B cell (primary cell): ENCODE data around the gene DNAH11. TPM values are rescaled to one million over a fixed set of nuclear protein-coding genes. Genes with fewer than 3 reads are reported as not detected.

Experiments
- ATAC-seq: fragments of 200-7000 bp; cut with Tn5 transposase; one replicate; pipeline ENCODE4 v1.10.0; 2021; ENCODE audit warnings: low read depth, mild to moderate bottlenecking, moderate number of reproducible peaks, moderate library complexity
- CTCF ChIA-PET: fragments of 350-600 bp; sonication (Branson Sonifier 250); formaldehyde crosslinking; loops from one replicate; lab custom pipeline; 2021; ENCODE audit warnings: antibody characterized with exemption, inconsistent platforms; lab: Charles Lee
- POLR2A ChIA-PET: fragments of 350-600 bp; sonication (Branson Sonifier 250); formaldehyde crosslinking; loops from one replicate; lab custom pipeline; 2021; ENCODE audit warnings: antibody characterized with exemption; lab: Charles Lee
- DNase-seq: peaks from one replicate; pipeline ENCODE4 v3.0.0; 2013
- H2AFZ ChIP-seq: 2 replicates; pipeline ENCODE4 v1.6.1; 2012; ENCODE audit warnings: mild to moderate bottlenecking, low read depth, low read length; ENCODE audit not compliant: insufficient read depth, poor library complexity, severe bottlenecking
- H3K27ac ChIP-seq, 2 donors: 1 replicate in 1 of 2; 2 replicates in 1 of 2; pipeline ENCODE4 v1.5.1; 2012 to 2013; ENCODE audit warnings: low read length in 2 of 2, mild to moderate bottlenecking in 2 of 2, moderate library complexity in 1 of 2
- H3K27me3 ChIP-seq, 4 experiments: fragments of 200-600 bp in 1 of 4; sonication (generic) in 1 of 4; replicated peaks in 1 of 4; 1 replicate in 2 of 4; 2 replicates in 2 of 4; pipeline versions ENCODE4 v1.6.1 to v1.7.0; 2013 to 2016; ENCODE audit warnings: low read length in 3 of 4, mild to moderate bottlenecking in 2 of 4, mixed read lengths in 1 of 4, moderate library complexity in 1 of 4; ENCODE audit not compliant: insufficient read depth in 4 of 4, control insufficient read depth in 3 of 4; ENCODE audit errors: control extremely low read depth in 1 of 4
- H3K36me3 ChIP-seq, 2 experiments: replicated peaks in 1 of 2; 1 replicate in 1 of 2; 2 replicates in 1 of 2; pipeline versions ENCODE4 v1.6.1 to v1.7.1; 2013; ENCODE audit warnings: low read length in 1 of 2; ENCODE audit not compliant: insufficient read depth in 2 of 2, control insufficient read depth in 1 of 2; ENCODE audit errors: control extremely low read depth in 1 of 2, extremely low read depth in 1 of 2
- H3K4me1 ChIP-seq, 2 donors: fragments of 200-600 bp in 1 of 2; sonication (generic) in 1 of 2; 1 replicate in 1 of 2; 2 replicates in 1 of 2; pipeline versions ENCODE4 v1.5.1 to v1.6.1; 2013 to 2017; ENCODE audit warnings: low read length in 2 of 2; ENCODE audit not compliant: control insufficient read depth in 2 of 2, insufficient read depth in 2 of 2
- H3K4me2 ChIP-seq: replicated peaks from 2 replicates; pipeline ENCODE3; 2012; ENCODE audit warnings: mild to moderate bottlenecking, low read depth, low read length; ENCODE audit not compliant: poor library complexity, severe bottlenecking
- H3K4me3 ChIP-seq, 5 experiments: fragments of 200-600 bp in 1 of 5; sonication (generic) in 1 of 5; 1 replicate in 3 of 5; 2 replicates in 2 of 5; pipeline versions ENCODE4 v1.5.1 to v1.7.0; 2011 to 2016; ENCODE audit warnings: low read length in 4 of 5, mild to moderate bottlenecking in 4 of 5, low read depth in 2 of 5, control low read depth in 1 of 5, moderate library complexity in 1 of 5; ENCODE audit not compliant: insufficient read depth in 1 of 5; ENCODE audit errors: control extremely low read depth in 1 of 5, extremely low read depth in 1 of 5
- H3K79me2 ChIP-seq: fragments of 200-600 bp; sonication (generic); one replicate; pipeline ENCODE4 v1.6.0; 2016; ENCODE audit warnings: low read length; ENCODE audit not compliant: control insufficient read depth, insufficient read depth
- H3K9ac ChIP-seq: fragments of 200-600 bp; sonication (generic); 2 replicates; pipeline ENCODE4 v1.6.1; 2017; ENCODE audit warnings: mild to moderate bottlenecking, low read length, moderate library complexity
- H3K9me3 ChIP-seq, 3 donors: one replicate each; pipeline versions ENCODE4 v1.6.1 to v1.7.1; 2013; ENCODE audit warnings: low read length in 2 of 3; ENCODE audit not compliant: control insufficient read depth in 2 of 3, insufficient read depth in 1 of 3; ENCODE audit errors: control extremely low read depth in 1 of 3
- H4K20me1 ChIP-seq: 2 replicates; pipeline ENCODE4 v1.6.0; 2012; ENCODE audit warnings: mild to moderate bottlenecking, low read length; ENCODE audit not compliant: insufficient read depth, control insufficient read depth, poor library complexity, severe bottlenecking
- H3K27ac Mint-ChIP-seq: one replicate; pipeline ENCODE4 v1.8.0; 2021; ENCODE audit warnings: mixed read lengths
- H3K27me3 Mint-ChIP-seq: one replicate; pipeline ENCODE4 v1.8.0; 2021; ENCODE audit warnings: mixed read lengths
- H3K4me1 Mint-ChIP-seq: one replicate; pipeline ENCODE4 v1.8.0; 2021; ENCODE audit warnings: mixed read lengths
- H3K4me3 Mint-ChIP-seq: one replicate; pipeline ENCODE4 v1.8.0; 2021; ENCODE audit warnings: mixed read lengths
- H3K9me3 Mint-ChIP-seq: one replicate; pipeline ENCODE4 v1.8.0; 2022; ENCODE audit warnings: mixed read lengths; ENCODE audit not compliant: insufficient read depth
- CTCF ChIP-seq: fragments of 200-600 bp; IDR thresholded peaks from one replicate; pipeline ENCODE4 v1.8.0; 2022; ENCODE audit warnings: antibody characterized with exemption, mild to moderate bottlenecking
- EZH2 ChIP-seq: IDR thresholded peaks from 2 replicates; pipeline ENCODE4 v1.6.1; 2012; ENCODE audit warnings: borderline replicate concordance, low read depth, mild to moderate bottlenecking, moderate library complexity, low read length; ENCODE audit not compliant: insufficient read depth, poor library complexity, severe bottlenecking
- WGBS: methylation state at CpG from one replicate; pipeline ENCODE4 v1.1.5; 2013; ENCODE audit warnings: missing lambda C conversion rate; ENCODE audit not compliant: insufficient coverage; 5-methylcytosine and 5-hydroxymethylcytosine counted together
- intact Hi-C: fragments of 100-400 bp; cut with micrococcal nuclease; formaldehyde crosslinking; loops from one replicate; pipeline ENCODE4 v1.10.0; 2022
- polyA plus RNA-seq: library from polyadenylated mRNA; depleted of rRNA; stranded (reverse); fragments of >200 nt; gene quantifications from 2 replicates; pipeline ENCODE4 v1.2.3, GENCODE V29; 2012
- total RNA-seq, 2 donors: library from RNA; stranded (reverse); fragments of 120-200 nt in 1 of 2; gene quantifications; 1 replicate in 1 of 2; 2 replicates in 1 of 2; pipeline versions ENCODE4 v1.2.3 to v1.2.4, GENCODE V29; 2013 to 2022

The DNAH11 gene
- total and polyA plus RNA-seq, 2 donors (not counting 1 experiment from before 2014, with no cell fraction given) = not detected

GRCh38 chr7:21544715-21545114 lies 1.9 kb downstream of the DNAH11 start:
- 90% methylated on average over 2 of the region's 3 CpGs for WGBS
- H3K79me2 ChIP-seq = no peaks in the 10 kb centered on the region

GRCh38 chr7:21547501-21547900 lies 4.7 kb downstream of the DNAH11 start:
- Mint-ChIP-seq H3K4me3 (no peak overlapping the region), H3K4me1 (peaks cover 12% of the 10 kb centered on the region), H3K27ac (no peak overlapping the region), H3K27me3 (peaks cover 27% of the 10 kb centered on the region), H3K9me3 (no peaks in the 10 kb centered on the region)
- no peaks in the 10 kb centered on the region for H4K20me1 ChIP-seq
- DNase-seq (no peak), ATAC-seq (no peak)
- no peaks in the 10 kb centered on the region for H3K36me3 ChIP-seq
- H3K4me1 ChIP-seq = peaks cover 14 to 17% of the 10 kb centered on the region in 2 donors
- CTCF ChIA-PET = no interaction called here
- no peak overlapping the region for H2AFZ ChIP-seq
- H3K79me2 ChIP-seq = no peaks in the 10 kb centered on the region
- intact Hi-C loops = no loop called here
- no peaks in the 10 kb centered on the region for H3K9me3 ChIP-seq
- TF ChIP-seq EZH2 (no peak), CTCF (no peak)
- no peak overlapping the region for H3K9ac ChIP-seq
- no peak overlapping the region for H3K4me3 ChIP-seq
- POLR2A ChIA-PET = no interaction called here
- WGBS = 65% methylated on average over 2 of the region's 3 CpGs
- H3K27me3 ChIP-seq = peaks cover 0 to 26% (median 19%) of the 10 kb centered on the region in 4 experiments
- no peak overlapping the region for H3K27ac ChIP-seq
- no peak overlapping the region for H3K4me2 ChIP-seq

More at GRCh38 chr7:21544715-21545114, 1.9 kb downstream of the DNAH11 start:
- POLR2A ChIA-PET = interaction anchor here (0.5 kb wide), 1 partner anchor 400 kb away, joined by 8 read pairs; no protein-coding TSS in a partner anchor
- CTCF ChIA-PET = no interaction called here
- DNase-seq (no peak), ATAC-seq (no peak)
- Mint-ChIP-seq H3K4me3 (no peak overlapping the region), H3K27ac (no peak overlapping the region), H3K9me3 (no peaks in the 10 kb centered on the region), H3K4me1 (peaks cover 13% of the 10 kb centered on the region), H3K27me3 (peaks cover 47% of the 10 kb centered on the region)
- no peak overlapping the region for H3K27ac ChIP-seq
- no peak overlapping the region for H2AFZ ChIP-seq
- H3K9me3 ChIP-seq = no peaks in the 10 kb centered on the region
- peaks cover 14 to 17% of the 10 kb centered on the region in 2 donors for H3K4me1 ChIP-seq
- no peak overlapping the region for H3K4me3 ChIP-seq
- no peaks in the 10 kb centered on the region for H3K36me3 ChIP-seq
- H3K9ac ChIP-seq = no peak overlapping the region
- intact Hi-C loops = no loop called here
- H3K27me3 ChIP-seq = peaks cover 0 to 31% (median 23%) of the 10 kb centered on the region in 4 experiments
- no peak overlapping the region for H3K4me2 ChIP-seq
- TF ChIP-seq CTCF = no peak
- TF ChIP-seq EZH2 = no peak
- no peaks in the 10 kb centered on the region for H4K20me1 ChIP-seq
